ENCODE results near the gene CRYBB1.

Gene CRYBB1

DNA sequence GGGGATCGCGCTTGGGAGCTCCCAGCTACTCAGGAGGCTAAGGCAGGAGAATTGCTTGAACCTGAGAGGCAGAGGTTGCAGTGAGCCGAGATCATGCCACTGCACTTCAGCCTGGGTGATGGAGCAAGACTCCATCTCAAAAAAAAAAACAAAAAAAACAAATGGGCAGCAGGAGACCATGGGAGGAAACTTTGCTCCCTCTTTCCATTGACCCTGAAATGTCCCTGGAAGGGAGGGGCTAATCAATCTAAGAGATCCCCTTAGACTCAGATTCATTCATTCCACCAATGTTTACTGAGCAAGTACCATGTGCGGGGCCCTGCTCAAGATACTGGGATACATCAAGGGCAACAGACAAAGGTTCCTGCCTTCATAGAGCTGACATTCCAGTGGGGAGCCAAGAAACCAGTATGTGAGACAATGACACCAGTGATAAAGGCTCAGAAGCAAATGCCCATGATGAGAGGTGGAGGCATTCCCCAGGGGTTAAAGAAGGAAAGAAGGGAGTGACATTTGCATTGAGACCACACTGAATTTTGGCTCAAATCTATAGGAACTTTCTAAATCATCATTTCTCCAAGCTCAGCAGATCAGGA, 67.8 kb downstream of the CRYBB1 start:
- H3K4me3 ChIP-seq (ENCODE audit: low read depth, low read length): no peak overlapping the region
- peak; percentile 3 for DNase-seq (ENCODE audit: low read depth)
- TF ChIP-seq, protein P1, sequence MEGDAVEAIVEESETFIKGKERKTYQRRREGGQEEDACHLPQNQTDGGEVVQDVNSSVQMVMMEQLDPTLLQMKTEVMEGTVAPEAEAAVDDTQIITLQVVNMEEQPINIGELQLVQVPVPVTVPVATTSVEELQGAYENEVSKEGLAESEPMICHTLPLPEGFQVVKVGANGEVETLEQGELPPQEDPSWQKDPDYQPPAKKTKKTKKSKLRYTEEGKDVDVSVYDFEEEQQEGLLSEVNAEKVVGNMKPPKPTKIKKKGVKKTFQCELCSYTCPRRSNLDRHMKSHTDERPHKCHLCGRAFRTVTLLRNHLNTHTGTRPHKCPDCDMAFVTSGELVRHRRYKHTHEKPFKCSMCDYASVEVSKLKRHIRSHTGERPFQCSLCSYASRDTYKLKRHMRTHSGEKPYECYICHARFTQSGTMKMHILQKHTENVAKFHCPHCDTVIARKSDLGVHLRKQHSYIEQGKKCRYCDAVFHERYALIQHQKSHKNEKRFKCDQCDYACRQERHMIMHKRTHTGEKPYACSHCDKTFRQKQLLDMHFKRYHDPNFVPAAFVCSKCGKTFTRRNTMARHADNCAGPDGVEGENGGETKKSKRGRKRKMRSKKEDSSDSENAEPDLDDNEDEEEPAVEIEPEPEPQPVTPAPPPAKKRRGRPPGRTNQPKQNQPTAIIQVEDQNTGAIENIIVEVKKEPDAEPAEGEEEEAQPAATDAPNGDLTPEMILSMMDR (conservative IDR thresholded peaks at IDR 0.05; ENCODE audit: low read depth, low read length): no peak

All from choroid plexus epithelial cell (primary cell).